HEK293T (cell line): ENCODE results near the gene CORO1C.

Experiments
- CTCF ChIA-PET: fragments of 350-600 bp; formaldehyde crosslinking; extraction: SDS; loops from one replicate; lab custom pipeline; 2021; ENCODE audit warnings: antibody characterized with exemption, inconsistent platforms; lab: Yijun Ruan, JAX
- POLR2A ChIA-PET: fragments of 350-600 bp; formaldehyde crosslinking; extraction: SDS; loops from one replicate; lab custom pipeline; 2020; ENCODE audit warnings: antibody characterized with exemption, inconsistent platforms; lab: Yijun Ruan, JAX
- DNase-seq: peaks from one replicate; pipeline ENCODE4 v3.0.0; 2012; ENCODE audit warnings: mixed read lengths; ENCODE audit errors: extremely low spot score
- ARNT ChIP-seq: fragments of 450-650 bp; IDR thresholded peaks from 2 replicates; pipeline ENCODE4 v1.6.1; 2017; ENCODE audit warnings: mild to moderate bottlenecking
- BHLHE40 ChIP-seq: fragments of 450-650 bp; IDR thresholded peaks from 2 replicates; pipeline ENCODE4 v1.6.1; 2016; ENCODE audit warnings: mild to moderate bottlenecking, moderate library complexity, borderline replicate concordance
- CTBP1 ChIP-seq: fragments of 450-650 bp; IDR thresholded peaks from 2 replicates; pipeline ENCODE4 v1.6.1; 2016; ENCODE audit warnings: borderline replicate concordance
- ELF4 ChIP-seq: fragments of 450-650 bp; IDR thresholded peaks from 2 replicates; pipeline ENCODE4 v1.6.1; 2017; ENCODE audit warnings: antibody characterized with exemption
- FOXA1 ChIP-seq: fragments of 450-650 bp; IDR thresholded peaks from 2 replicates; pipeline ENCODE4 v1.6.1; 2016; ENCODE audit warnings: mild to moderate bottlenecking
- FOXK2 ChIP-seq: fragments of 450-650 bp; IDR thresholded peaks from 2 replicates; pipeline ENCODE4 v1.6.1; 2016; ENCODE audit warnings: mild to moderate bottlenecking
- FOXM1 ChIP-seq: fragments of 450-650 bp; IDR thresholded peaks from 2 replicates; pipeline ENCODE4 v1.6.1; 2017; ENCODE audit warnings: mild to moderate bottlenecking, borderline replicate concordance
- HDGF ChIP-seq: fragments of 450-650 bp; IDR thresholded peaks from 2 replicates; pipeline ENCODE4 v1.6.1; 2017; ENCODE audit warnings: antibody characterized with exemption, borderline replicate concordance
- L3MBTL2 ChIP-seq: fragments of 450-650 bp; conservative IDR thresholded peaks from 2 replicates; pipeline ENCODE4 v1.6.1; 2016; ENCODE audit warnings: mild to moderate bottlenecking
- LEF1 ChIP-seq: fragments of 450-650 bp; IDR thresholded peaks from 2 replicates; pipeline ENCODE4 v1.6.1; 2017; ENCODE audit warnings: mild to moderate bottlenecking, borderline replicate concordance
- NFRKB ChIP-seq: fragments of 450-650 bp; IDR thresholded peaks from 2 replicates; pipeline ENCODE4 v1.6.1; 2016; ENCODE audit warnings: mild to moderate bottlenecking, moderate library complexity
- PKNOX1 ChIP-seq: fragments of 450-650 bp; IDR thresholded peaks from 2 replicates; pipeline ENCODE4 v1.6.1; 2016
- SP1 ChIP-seq: fragments of 450-650 bp; IDR thresholded peaks from 2 replicates; pipeline ENCODE4 v1.6.1; 2017
- SUZ12 ChIP-seq: fragments of 450-650 bp; IDR thresholded peaks from 2 replicates; pipeline ENCODE4 v1.6.1; 2016; ENCODE audit warnings: mild to moderate bottlenecking
- TARDBP ChIP-seq: fragments of 450-650 bp; IDR thresholded peaks from 2 replicates; pipeline ENCODE4 v1.6.1; 2016
- ZNF384 ChIP-seq: fragments of 450-650 bp; IDR thresholded peaks from 2 replicates; pipeline ENCODE4 v1.6.1; 2016

Gene CORO1C

DNA sequence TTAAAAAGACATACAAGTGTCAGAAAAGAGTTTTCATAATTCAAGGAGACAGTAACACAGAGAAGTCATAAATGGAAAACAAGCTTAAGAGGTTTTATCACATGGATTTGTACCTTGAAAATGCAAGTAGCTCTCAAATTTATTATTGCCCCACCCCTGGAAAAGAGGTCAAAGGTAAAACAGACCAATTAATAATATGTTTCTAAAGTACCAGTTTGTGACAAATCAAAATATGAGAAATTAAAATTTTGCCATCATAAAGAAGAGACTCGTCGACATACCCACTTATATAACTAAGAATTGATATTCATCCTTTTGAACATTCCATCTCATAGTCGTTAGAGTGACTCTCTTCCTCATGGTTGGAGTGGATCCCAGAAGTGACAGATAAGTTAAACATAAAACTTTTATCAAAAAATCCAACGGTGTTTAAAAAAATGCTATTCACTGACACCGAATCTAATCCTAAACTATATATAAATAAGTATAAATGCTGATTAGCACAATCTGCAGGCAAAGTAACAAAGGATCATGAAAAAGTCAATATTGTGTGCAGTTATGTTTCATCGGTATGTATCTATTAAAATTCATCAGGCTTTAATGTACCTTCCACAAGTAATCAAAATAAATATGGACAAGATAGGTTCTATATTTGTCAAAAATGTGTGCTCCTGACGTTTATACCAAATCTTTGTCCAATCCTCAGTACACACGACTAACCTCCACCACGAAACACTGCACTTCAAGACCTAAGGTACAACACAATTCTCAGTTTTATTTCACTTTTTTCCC, 2.3 kb downstream of the CORO1C start:
- ChIA-PET POLR2A (no interaction called here), CTCF (no interaction called here)
- no peak for TF ChIP-seq ELF4
- TF ChIP-seq HDGF = no peak
- TF ChIP-seq L3MBTL2 = no peak
- no peak for TF ChIP-seq FOXM1
- TF ChIP-seq SUZ12 = no peak
- no peak for TF ChIP-seq FOXK2
- no peak for DNase-seq

GRCh38 chr12:108727868-108728735, 3.2 kb downstream of the CORO1C start:
- ChIA-PET POLR2A (no interaction called here), CTCF (interaction anchor here (0.7 kb wide), 1 partner anchor 36 kb away, joined by 3 read pairs; no protein-coding TSS in a partner anchor)
- DNase-seq = no peak
- TF ChIP-seq FOXM1 (no peak), L3MBTL2 (no peak), NFRKB (no peak), BHLHE40 (no peak), CTBP1 (no peak), SUZ12 (no peak), ZNF384 (no peak), PKNOX1 (no peak), LEF1 (no peak), ELF4 (no peak), FOXK2 (no peak), FOXA1 (no peak), SP1 (no peak)

DNA sequence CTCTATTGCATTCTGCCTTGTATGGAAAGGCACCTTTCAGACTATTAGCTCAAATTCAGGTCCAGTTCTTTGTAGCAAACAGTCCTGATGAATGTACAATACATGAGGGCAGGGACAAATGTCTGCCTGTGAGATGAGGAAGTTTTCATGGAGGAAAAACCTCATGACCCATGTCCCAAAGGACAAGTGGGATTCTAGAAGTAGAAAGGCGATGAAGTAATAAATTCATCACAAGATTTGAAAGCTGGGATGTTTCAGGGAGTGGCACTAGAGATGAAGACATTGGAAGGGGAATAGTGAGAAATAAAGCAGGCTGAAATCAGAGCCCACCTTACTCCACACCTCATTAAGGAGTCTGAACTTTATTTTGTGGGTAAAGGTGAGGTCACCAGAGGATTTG, 4.2 kb downstream of the CORO1C start:
- TF ChIP-seq FOXK2 (no peak), BHLHE40 (no peak), PKNOX1 (no peak), CTBP1 (no peak), ARNT (no peak), HDGF (no peak), NFRKB (no peak), LEF1 (no peak), TARDBP (no peak), FOXA1 (no peak), SP1 (no peak)
- no peak for DNase-seq
- ChIA-PET CTCF (interaction anchor here (0.7 kb wide), 1 partner anchor 35 kb away, joined by 3 read pairs; no protein-coding TSS in a partner anchor), POLR2A (no interaction called here)

GRCh38 chr12:108724890-108725151, 6.5 kb downstream of the CORO1C start:
- ChIA-PET CTCF (interaction anchor here (0.6 kb wide), 1 partner anchor 63 kb away, joined by 3 read pairs; no protein-coding TSS in a partner anchor), POLR2A (no interaction called here)
- DNase-seq = no peak
- TF ChIP-seq LEF1 = no peak
- no peak for TF ChIP-seq ZNF384
- no peak for TF ChIP-seq L3MBTL2
- no peak for TF ChIP-seq PKNOX1
- TF ChIP-seq FOXA1 = no peak
- TF ChIP-seq FOXK2 = no peak
- TF ChIP-seq NFRKB = no peak
- no peak for TF ChIP-seq SP1
- TF ChIP-seq ARNT = no peak
- TF ChIP-seq FOXM1 = no peak
- no peak for TF ChIP-seq BHLHE40

- no peak for DNase-seq
- ChIA-PET POLR2A (no interaction called here), CTCF (interaction anchor here (0.6 kb wide), 1 partner anchor 62 kb away, joined by 3 read pairs; no protein-coding TSS in a partner anchor)
- no peak for TF ChIP-seq CTBP1
- no peak for TF ChIP-seq FOXM1
- TF ChIP-seq FOXA1 = no peak
- no peak for TF ChIP-seq LEF1
- no peak for TF ChIP-seq FOXK2
- no peak for TF ChIP-seq ARNT
- TF ChIP-seq L3MBTL2 = no peak
- no peak for TF ChIP-seq TARDBP
- no peak for TF ChIP-seq SP1
- no peak for TF ChIP-seq SUZ12
- no peak for TF ChIP-seq ELF4
- no peak for TF ChIP-seq NFRKB
These were observed 7.0 kb downstream of the CORO1C start for GRCh38 chr12:108724054-108724889.
